GM19395 (cell line): Measurements from ENCODE around the gene LUC7L.
"Not testable (repeated sequence)": the region's sequence is repeated elsewhere in the genome, so short reads cannot be mapped to it uniquely, and the experiment has no call there.

Source experiments
- ATAC-seq: cut with Tn5 transposase; IDR thresholded peaks from one replicate; pipeline ENCODE4 v1.9.1; 2021; ENCODE audit warnings: mild to moderate bottlenecking, moderate library complexity; ENCODE audit not compliant: unreplicated experiment

The LUC7L gene

GRCh38 chr16:234468-235305 lies 5.4 kb upstream of the LUC7L start, which contains the start of gene FAM234A:
TSS of gene FAM234A (plus strand) at chr16:234821. CDS start at chr16:254414, 19,593 bp downstream.
- ATAC-seq, result peak; percentile 83

- no peak for ATAC-seq
Measured at GRCh38 chr16:230949-231348, 1.7 kb upstream of the LUC7L start.

- ATAC-seq, result not testable (repeated sequence)
Measured at GRCh38 chr16:230351-230750, 1.1 kb upstream of the LUC7L start.

GRCh38 chr16:229731-230281 lies 557 bp upstream of the LUC7L start:
- no peak for ATAC-seq

- peak; percentile 26 for ATAC-seq
Measured at GRCh38 chr16:228151-228851, 948 bp downstream of the LUC7L start.

GRCh38 chr16:220021-220420 lies 9.2 kb downstream of the LUC7L start:
- ATAC-seq, result no peak

GRCh38 chr16:212999-213398 lies 16.2 kb downstream of the LUC7L start:
- no peak for ATAC-seq

- not testable (repeated sequence) for ATAC-seq
Measured at GRCh38 chr16:211631-212180, 17.5 kb downstream of the LUC7L start.

- ATAC-seq, result not testable (repeated sequence)
Measured at GRCh38 chr16:209359-209758, 19.9 kb downstream of the LUC7L start.

GRCh38 chr16:204046-204445 lies 25.2 kb downstream of the LUC7L start:
- ATAC-seq, result not testable (repeated sequence)

- no peak for ATAC-seq
Measured at GRCh38 chr16:203246-203645, 26.0 kb downstream of the LUC7L start.

GRCh38 chr16:200388-200787 lies 28.9 kb downstream of the LUC7L start:
- no peak for ATAC-seq

- ATAC-seq, result no peak
Measured at GRCh38 chr16:194516-194915, 34.7 kb downstream of the LUC7L start.

- no peak for ATAC-seq
Measured at GRCh38 chr16:193441-193840, 35.8 kb downstream of the LUC7L start.

GRCh38 chr16:192686-193085 lies 36.6 kb downstream of the LUC7L start:
- no peak for ATAC-seq

- ATAC-seq, result no peak
Measured at GRCh38 chr16:191831-192230, 37.4 kb downstream of the LUC7L start.

- no peak for ATAC-seq
Measured at GRCh38 chr16:189604-190186, 39.6 kb downstream of the LUC7L start.

- no peak for ATAC-seq
Measured at GRCh38 chr16:188674-189073, 40.6 kb downstream of the LUC7L start.

- ATAC-seq, result no peak
Measured at GRCh38 chr16:187330-187729, 41.9 kb downstream of the LUC7L start.

GRCh38 chr16:185691-186090 lies 43.6 kb downstream of the LUC7L start:
- ATAC-seq, result no peak

GRCh38 chr16:185213-185612 lies 44.0 kb downstream of the LUC7L start:
- no peak for ATAC-seq
